SK-N-MC (cell line): ENCODE data around the gene PARS2.

Experiments used
- DNase-seq: peaks from one replicate; pipeline ENCODE4 v3.0.0-alpha.2; 2011; ENCODE audit warnings: low read depth, low spot score
- H3K27ac ChIP-seq: fragments of 200-600 bp; sonication (generic); 2 replicates; pipeline ENCODE4 v1.5.1; 2016; ENCODE audit warnings: mixed run types
- H3K36me3 ChIP-seq: fragments of 200-600 bp; sonication (generic); 2 replicates; pipeline ENCODE4 v1.6.1; 2017; ENCODE audit warnings: antibody characterized with exemption, low read length, mixed read lengths; ENCODE audit not compliant: insufficient read depth
- H3K4me3 ChIP-seq: fragments of 200-600 bp; sonication (generic); 2 replicates; pipeline ENCODE4 v1.5.1; 2016
- H3K9ac ChIP-seq: fragments of 200-600 bp; sonication (generic); 2 replicates; pipeline ENCODE4 v1.8.0; 2017; ENCODE audit warnings: mixed run types, mixed read lengths; ENCODE audit not compliant: insufficient read length
- H3K9me3 ChIP-seq: fragments of 200-600 bp; sonication (generic); 2 replicates; pipeline ENCODE4 v1.6.1; 2017; ENCODE audit warnings: low read depth, mild to moderate bottlenecking, antibody characterized with exemption, low read length, moderate library complexity, mixed read lengths
- EZH2 ChIP-seq: fragments of 200-600 bp; sonication (generic); IDR thresholded peaks from one replicate; pipeline ENCODE4 v1.6.1; 2017; ENCODE audit warnings: antibody characterized with exemption
- FOXP2 ChIP-seq: optimal IDR thresholded peaks from 2 replicates; pipeline ENCODE3; 2011; ENCODE audit warnings: mild to moderate bottlenecking, moderate library complexity; ENCODE audit not compliant: insufficient read depth; ENCODE audit errors: extremely low read length, control extremely low read depth
- POLR2AphosphoS5 ChIP-seq: IDR thresholded peaks from 2 replicates; pipeline ENCODE4 v1.6.1; 2012; ENCODE audit warnings: mild to moderate bottlenecking, low read depth, low read length, borderline replicate concordance

Gene PARS2

DNA sequence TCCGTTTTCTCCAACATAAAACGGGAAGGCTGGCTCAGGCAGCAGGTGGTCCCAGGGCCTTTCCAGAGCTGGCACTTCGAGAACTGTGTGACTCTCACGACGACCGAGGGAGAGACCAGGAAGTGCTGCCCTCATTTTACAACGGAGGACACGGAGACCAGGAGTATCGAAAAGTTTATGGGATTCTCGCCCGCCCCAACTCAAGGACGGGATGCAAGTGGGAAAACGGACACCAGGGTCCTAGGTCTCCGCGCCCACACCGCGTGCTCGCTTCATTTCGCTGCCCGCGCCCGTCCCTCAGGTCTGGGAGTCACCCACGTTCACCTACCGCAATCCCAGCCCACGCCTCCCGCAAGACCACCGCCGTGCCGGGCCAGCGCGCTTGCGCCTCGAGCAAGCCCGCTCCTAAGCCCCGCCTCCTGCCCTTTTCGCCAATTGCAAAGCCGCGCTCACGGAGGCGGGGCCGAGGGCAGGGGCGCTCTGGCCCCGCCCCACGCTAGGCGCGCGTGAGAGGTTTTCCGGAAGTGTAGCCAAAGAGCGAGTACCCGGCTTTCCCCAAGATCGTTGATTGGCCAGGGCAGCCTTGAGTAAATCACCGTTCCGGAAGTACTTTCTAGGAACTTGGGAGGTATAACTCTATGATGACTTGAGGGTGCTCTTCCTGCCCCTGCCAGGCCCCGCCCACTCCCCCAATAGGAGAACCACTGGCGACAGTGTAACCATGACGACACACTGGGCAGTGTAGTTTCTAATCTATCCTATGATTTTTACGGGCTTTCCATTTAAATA lies at the start of gene PARS2:
PARS2 (minus strand) TSS at position 391 of the 789 bp plus-strand sequence. CDS start 5,362 bp downstream, outside the sequence.
- Histone ChIP-seq H3K9ac (peak within 1 kb of the TSS; percentile 95), H3K36me3 (no peaks in the 10 kb centered on the region), H3K27ac (peak within 1 kb of the TSS; percentile 75), H3K4me3 (peak within 1 kb of the TSS; percentile 93), H3K9me3 (no peaks in the 10 kb centered on the region)
- peak; percentile 99 for DNase-seq
- no peak for TF ChIP-seq FOXP2
- TF ChIP-seq POLR2AphosphoS5 = peak; percentile 95

DNA sequence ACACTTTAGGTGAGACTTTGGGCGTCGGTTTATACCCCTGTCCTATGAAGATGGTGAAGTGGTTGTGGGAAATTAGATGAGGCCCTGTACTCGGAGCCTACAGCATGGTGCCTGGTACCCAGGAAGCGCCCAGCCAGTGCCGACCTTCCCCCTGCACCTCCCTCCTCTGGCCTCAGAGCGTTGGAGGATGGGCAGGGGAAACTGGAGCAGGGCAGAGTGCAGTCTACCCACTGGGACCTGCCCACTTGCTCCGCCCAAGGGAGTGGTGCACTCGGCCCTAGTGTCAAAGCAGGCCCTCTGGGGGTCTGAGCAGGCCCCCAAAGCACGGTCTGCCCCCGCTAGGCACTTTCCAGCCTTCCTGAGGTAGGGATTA lies 49.8 kb upstream of the PARS2 start:
- Histone ChIP-seq H3K27ac (no peak overlapping the region), H3K9me3 (no peaks in the 10 kb centered on the region), H3K36me3 (no peaks in the 10 kb centered on the region), H3K9ac (no peak overlapping the region), H3K4me3 (no peak overlapping the region)
- no peak for DNase-seq
- TF ChIP-seq FOXP2 (no peak), POLR2AphosphoS5 (no peak)

DNA sequence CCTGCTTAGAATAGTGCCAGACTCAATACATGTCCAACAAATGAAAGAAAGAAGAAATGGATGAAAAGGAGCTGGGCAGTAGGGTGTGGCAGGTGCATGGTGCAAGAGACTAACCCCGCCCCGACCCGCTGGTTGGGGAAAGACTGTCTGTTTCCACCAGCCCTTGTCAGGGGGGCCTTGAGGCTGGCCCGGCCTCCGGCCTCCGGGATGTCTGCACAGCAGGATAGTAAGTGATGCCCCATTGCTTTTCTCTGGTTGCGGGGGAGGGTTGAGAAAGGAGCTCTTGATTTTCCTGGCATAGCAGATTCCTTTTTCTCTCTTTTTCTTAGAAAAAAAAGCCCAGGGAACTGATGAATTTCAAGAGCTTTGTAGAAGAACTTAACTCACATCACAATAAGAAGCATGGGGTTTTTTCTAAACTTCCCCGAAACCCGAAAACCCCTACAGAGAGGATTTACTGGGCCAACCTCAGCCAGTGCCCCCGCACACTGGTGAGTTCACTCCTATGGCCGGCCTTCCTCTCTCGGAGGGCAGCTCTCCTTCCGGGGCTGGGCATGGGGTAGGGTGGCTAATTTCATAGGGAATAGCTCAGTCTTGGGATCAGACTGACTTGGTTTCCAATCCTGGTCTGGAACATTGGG lies 49.3 kb upstream of the PARS2 start:
- H3K27ac ChIP-seq = no peak overlapping the region
- H3K9ac ChIP-seq = no peak overlapping the region
- no peak for DNase-seq
- no peaks in the 10 kb centered on the region for H3K9me3 ChIP-seq
- TF ChIP-seq FOXP2 (no peak), POLR2AphosphoS5 (no peak), EZH2 (no peak)
- H3K4me3 ChIP-seq = no peak overlapping the region
- H3K36me3 ChIP-seq = no peaks in the 10 kb centered on the region

DNA sequence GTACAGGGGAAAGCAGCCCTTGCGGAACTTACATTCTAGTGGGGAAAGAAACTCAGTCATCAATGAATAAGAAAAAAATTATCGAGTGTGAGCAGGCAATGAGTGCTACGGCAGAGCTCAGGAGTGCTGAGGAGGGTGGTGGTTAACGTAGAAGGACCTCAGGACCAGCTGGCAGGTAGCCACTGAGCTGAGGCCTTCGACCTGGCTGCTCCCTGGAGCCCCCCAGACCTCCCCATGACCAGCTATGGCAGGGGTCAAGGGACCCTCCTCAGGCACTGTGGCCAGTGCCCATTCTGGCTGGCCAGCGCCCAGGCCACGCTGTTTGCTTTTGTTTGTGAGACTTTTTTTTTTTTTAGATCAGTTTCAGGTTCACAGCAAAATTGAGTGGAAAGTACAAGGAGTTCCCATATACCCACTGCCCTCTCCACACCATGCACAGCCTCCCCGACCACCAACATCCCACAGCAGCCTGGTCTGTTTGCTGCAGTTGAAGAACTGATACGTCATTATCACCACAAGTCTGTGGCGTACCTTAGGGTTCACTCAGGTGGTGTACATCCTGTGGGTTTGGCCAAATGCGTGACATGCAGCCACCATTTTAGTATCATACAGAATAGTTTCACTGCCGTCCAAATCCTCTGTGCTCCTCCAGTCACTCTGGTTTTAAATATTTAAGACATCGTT lies 48.6 kb upstream of the PARS2 start:
- Histone ChIP-seq H3K4me3 (no peak overlapping the region), H3K27ac (no peak overlapping the region), H3K9me3 (no peaks in the 10 kb centered on the region), H3K36me3 (no peaks in the 10 kb centered on the region), H3K9ac (no peak overlapping the region)
- TF ChIP-seq POLR2AphosphoS5 (no peak), EZH2 (no peak), FOXP2 (no peak)
- DNase-seq = no peak

DNA sequence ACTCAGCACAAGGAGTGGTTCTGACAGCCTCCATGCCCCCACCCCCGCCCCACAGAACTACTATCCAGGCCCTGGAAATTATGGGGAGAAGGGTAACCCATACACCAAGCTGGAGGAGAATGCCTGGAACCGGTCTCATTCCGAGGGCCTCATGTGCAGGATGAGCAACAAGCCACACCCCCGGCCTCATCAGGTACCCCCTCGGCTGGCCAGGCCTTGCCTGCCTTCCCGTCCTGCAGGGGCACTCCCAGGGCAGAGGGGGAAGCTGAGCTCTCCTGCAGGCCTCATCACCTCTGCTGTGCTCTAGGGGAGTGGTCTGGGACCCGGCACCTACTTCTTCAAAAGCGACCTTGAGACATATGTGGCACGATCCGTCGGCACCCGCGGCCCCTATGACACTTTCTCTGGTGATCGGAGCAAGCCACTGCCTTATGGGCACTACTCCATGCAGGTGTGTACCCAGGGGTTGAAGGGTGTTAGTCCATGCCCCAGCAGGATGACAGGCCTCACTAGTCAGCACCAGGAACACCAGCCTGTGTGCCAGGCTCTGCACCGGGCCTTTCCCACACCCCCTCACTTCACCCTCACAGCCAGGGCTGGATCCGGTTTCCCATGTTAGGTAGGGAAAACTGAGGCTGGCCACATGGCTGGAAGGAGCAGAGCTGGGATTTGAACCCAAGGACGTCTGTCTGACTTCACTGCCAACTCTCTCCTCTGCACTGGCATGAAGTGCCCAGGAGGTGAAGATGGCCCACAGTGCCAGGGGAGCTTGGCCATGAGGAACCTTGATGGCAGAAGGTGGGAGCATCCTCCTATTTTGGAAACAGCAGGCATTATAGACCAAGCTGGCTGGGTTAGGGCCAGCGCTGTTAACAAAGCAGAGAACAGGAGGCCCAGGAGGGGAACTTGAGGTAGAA lies 47.7 kb upstream of the PARS2 start:
- no peak for DNase-seq
- Histone ChIP-seq H3K9me3 (no peaks in the 10 kb centered on the region), H3K9ac (no peak overlapping the region), H3K36me3 (no peaks in the 10 kb centered on the region), H3K4me3 (no peak overlapping the region), H3K27ac (no peak overlapping the region)
- TF ChIP-seq FOXP2 (no peak), EZH2 (no peak), POLR2AphosphoS5 (no peak)

DNA sequence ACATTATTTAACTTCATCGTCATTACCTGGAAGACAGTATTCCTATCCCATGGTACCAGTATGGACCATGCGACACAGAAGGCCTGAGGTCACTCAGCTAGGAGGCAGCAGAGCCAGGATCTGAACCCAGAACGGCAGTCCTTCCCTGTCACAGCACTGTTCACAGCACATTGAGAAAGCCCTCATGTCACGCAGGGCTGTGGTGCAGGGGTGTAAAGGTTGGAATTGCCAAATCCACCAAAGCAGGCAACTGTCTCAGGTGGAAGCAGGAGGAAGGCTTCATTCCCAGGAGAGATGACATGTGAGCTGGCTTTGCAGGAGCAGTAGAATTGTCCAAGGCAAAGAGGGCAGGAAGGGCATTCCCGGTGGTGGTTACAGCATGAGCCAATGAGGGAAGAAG lies 46.7 kb upstream of the PARS2 start:
- H3K4me3 ChIP-seq = no peak overlapping the region
- H3K36me3 ChIP-seq = no peaks in the 10 kb centered on the region
- no peak overlapping the region for H3K9ac ChIP-seq
- TF ChIP-seq FOXP2 (no peak), EZH2 (no peak), POLR2AphosphoS5 (no peak)
- no peaks in the 10 kb centered on the region for H3K9me3 ChIP-seq
- no peak for DNase-seq
- no peak overlapping the region for H3K27ac ChIP-seq

DNA sequence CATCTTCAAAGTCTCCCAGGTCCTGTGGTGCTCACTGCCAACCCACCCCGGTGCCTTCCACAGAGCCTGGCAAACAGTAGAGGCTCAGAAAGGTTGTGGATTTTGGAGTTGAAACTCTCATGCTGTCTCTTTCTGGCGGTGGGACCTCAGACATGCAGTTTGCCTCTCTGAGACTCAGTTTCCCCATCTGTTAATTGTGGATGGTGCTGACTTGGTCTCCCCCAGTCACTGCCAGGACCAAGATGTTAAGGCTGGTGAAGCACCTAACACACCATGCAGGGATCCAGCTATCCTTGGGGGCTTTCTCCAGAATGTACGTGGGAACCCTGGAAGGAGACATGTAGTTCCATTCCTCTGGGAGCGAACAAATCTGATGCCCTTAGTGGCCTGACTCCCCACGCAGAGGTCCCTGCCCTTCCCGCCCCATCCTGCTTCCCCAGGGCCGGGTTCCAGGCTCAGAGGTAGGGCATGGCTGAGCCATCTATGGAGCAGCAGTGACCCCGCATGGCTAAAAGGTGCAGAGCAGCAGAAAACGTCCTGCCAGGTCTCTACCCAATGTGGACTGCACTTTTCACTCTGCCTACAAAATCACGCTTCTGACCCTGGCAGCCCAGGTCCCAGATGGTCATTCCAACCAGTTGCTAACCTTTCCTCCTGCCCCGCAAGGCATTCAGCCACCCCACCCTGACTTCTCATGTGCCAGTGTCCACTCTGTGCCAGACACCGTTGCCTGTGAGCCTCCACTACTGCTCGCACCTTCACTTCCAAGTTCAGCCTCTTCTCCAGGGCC lies 46.0 kb upstream of the PARS2 start:
- H3K36me3 ChIP-seq = no peaks in the 10 kb centered on the region
- H3K27ac ChIP-seq = no peak overlapping the region
- DNase-seq = no peak
- H3K4me3 ChIP-seq = no peak overlapping the region
- no peak for TF ChIP-seq POLR2AphosphoS5
- TF ChIP-seq FOXP2 = no peak
- TF ChIP-seq EZH2 = no peak
- no peak overlapping the region for H3K9ac ChIP-seq
- no peaks in the 10 kb centered on the region for H3K9me3 ChIP-seq
